ENCODE measurements around the gene ATP1A3. TPM values are rescaled to one million over a fixed set of nuclear protein-coding genes. Genes with fewer than 3 reads are reported as not detected.

ATP1A3 gene
- polyA plus RNA-seq, 1 of the 3 experiments (the other 2 are of a cell fraction), result 0.77 TPM

GRCh38 chr19:42038666-42039065, 44.6 kb upstream of the ATP1A3 start:
- WGBS (ENCODE audit: low lambda C conversion rate), result 82% methylated on average over 6 of the region's 6 CpGs
- Histone ChIP-seq H3K9me3 (no peaks in the 10 kb centered on the region), H3K36me3 (replicated peaks in 1 of 2; ENCODE audit: control insufficient read depth in 1 of 2, insufficient read depth in 2 of 2, low read length in 1 of 2) (no peaks in the 10 kb centered on the region), H2AFZ (ENCODE audit: low read depth) (no peak overlapping the region), H3K9me2 (no peaks in the 10 kb centered on the region), H3K9ac (no peak overlapping the region), H3K4me1 (ENCODE audit: control insufficient read depth in 1 of 2, insufficient read depth in 2 of 2, low read depth in 1 of 2, low read length in 1 of 2) (no peaks in the 10 kb centered on the region), H4K20me1 (ENCODE audit: insufficient read depth) (no peaks in the 10 kb centered on the region), H3K27me3 (ENCODE audit: insufficient read depth) (0 out of 2 replicates have a peak, but pooled peaks cover 3% of the 10 kb centered on the region), H3K4me2 (no peak overlapping the region), H3K4me3 (ENCODE audit: low read depth in 2 of 2, low read length in 1 of 2) (no peak overlapping the region), H3K27ac (ENCODE audit: low read depth in 2 of 2, low read length in 1 of 2) (no peak overlapping the region), H3F3A (replicated peaks; ENCODE audit: insufficient read depth) (no peaks in the 10 kb centered on the region), H3K79me2 (ENCODE audit: insufficient read depth) (no peaks in the 10 kb centered on the region)
- ChIA-PET POLR2A (no interaction called here), CTCF (interaction anchor here (0.6 to 2.1 kb wide), 7 partner anchors 10 to 80 kb away, joined by 3 to 10 read pairs (median 4); partner anchors contain the start of gene RABAC1)
- no peak for DNase-seq
- TF ChIP-seq TAF1 (IDR thresholded peaks at IDR 0.05; ENCODE audit: borderline replicate concordance, low read depth, low read length), result no peak
- no peak for TF ChIP-seq RCOR1 (IDR thresholded peaks at IDR 0.05; ENCODE audit: low read length)
- TF ChIP-seq NRF1 (IDR thresholded peaks at IDR 0.05; ENCODE audit: low read depth, low read length), result no peak
- TF ChIP-seq FOSL2 (IDR thresholded peaks at IDR 0.05; ENCODE audit: borderline replicate concordance, low read depth), result no peak
- no peak for TF ChIP-seq ZBTB33 (IDR thresholded peaks at IDR 0.05; ENCODE audit: borderline replicate concordance, low read depth)
- no peak for TF ChIP-seq RFX5 (IDR thresholded peaks at IDR 0.05; ENCODE audit: low read length)
- TF ChIP-seq MXI1 (IDR thresholded peaks at IDR 0.05; ENCODE audit: low read depth, low read length), result no peak
- no peak for TF ChIP-seq RAD21 (IDR thresholded peaks at IDR 0.05; ENCODE audit: low read length)
- TF ChIP-seq MEF2A (IDR thresholded peaks at IDR 0.05; ENCODE audit: borderline replicate concordance, low read depth), result no peak
- no peak for TF ChIP-seq TEAD4 (IDR thresholded peaks at IDR 0.05; ENCODE audit: borderline replicate concordance, insufficient read depth)
- TF ChIP-seq USF1 (IDR thresholded peaks at IDR 0.05; ENCODE audit: borderline replicate concordance, low read depth), result no peak
- no peak for TF ChIP-seq NFIC (IDR thresholded peaks at IDR 0.05; ENCODE audit: borderline replicate concordance)
- TF ChIP-seq, protein P1, sequence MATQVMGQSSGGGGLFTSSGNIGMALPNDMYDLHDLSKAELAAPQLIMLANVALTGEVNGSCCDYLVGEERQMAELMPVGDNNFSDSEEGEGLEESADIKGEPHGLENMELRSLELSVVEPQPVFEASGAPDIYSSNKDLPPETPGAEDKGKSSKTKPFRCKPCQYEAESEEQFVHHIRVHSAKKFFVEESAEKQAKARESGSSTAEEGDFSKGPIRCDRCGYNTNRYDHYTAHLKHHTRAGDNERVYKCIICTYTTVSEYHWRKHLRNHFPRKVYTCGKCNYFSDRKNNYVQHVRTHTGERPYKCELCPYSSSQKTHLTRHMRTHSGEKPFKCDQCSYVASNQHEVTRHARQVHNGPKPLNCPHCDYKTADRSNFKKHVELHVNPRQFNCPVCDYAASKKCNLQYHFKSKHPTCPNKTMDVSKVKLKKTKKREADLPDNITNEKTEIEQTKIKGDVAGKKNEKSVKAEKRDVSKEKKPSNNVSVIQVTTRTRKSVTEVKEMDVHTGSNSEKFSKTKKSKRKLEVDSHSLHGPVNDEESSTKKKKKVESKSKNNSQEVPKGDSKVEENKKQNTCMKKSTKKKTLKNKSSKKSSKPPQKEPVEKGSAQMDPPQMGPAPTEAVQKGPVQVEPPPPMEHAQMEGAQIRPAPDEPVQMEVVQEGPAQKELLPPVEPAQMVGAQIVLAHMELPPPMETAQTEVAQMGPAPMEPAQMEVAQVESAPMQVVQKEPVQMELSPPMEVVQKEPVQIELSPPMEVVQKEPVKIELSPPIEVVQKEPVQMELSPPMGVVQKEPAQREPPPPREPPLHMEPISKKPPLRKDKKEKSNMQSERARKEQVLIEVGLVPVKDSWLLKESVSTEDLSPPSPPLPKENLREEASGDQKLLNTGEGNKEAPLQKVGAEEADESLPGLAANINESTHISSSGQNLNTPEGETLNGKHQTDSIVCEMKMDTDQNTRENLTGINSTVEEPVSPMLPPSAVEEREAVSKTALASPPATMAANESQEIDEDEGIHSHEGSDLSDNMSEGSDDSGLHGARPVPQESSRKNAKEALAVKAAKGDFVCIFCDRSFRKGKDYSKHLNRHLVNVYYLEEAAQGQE (IDR thresholded peaks at IDR 0.05; ENCODE audit: low read depth, low read length), result no peak
- TF ChIP-seq FOXM1 (IDR thresholded peaks at IDR 0.05; ENCODE audit: low read depth), result no peak

Data from SK-N-SH (cell line).